WI38 (cell line): ENCODE data around the gene OR5J2.
"Not testable (repeated sequence)": the region's sequence is repeated elsewhere in the genome, so short reads cannot be mapped to it uniquely, and the experiment has no call there.

Experiments used
- H3K4me3 ChIP-seq: 2 replicates; pipeline ENCODE4 v1.5.1; 2011; ENCODE audit warnings: low read depth, mild to moderate bottlenecking, control low read depth, low read length
- CTCF ChIP-seq: IDR thresholded peaks from 2 replicates; pipeline ENCODE4 v1.5.1; 2012; ENCODE audit warnings: low read depth, mild to moderate bottlenecking, control low read depth, low read length

The OR5J2 gene

GRCh38 chr11:56172256-56172830 is 4.1 kb upstream of the OR5J2 start:
- H3K4me3 ChIP-seq: no peak overlapping the region
- TF ChIP-seq CTCF: no peak

GRCh38 chr11:56183459-56183858 is 7.0 kb downstream of the OR5J2 start:
- no peak for TF ChIP-seq CTCF
- H3K4me3 ChIP-seq: no peak overlapping the region

- no peak overlapping the region for H3K4me3 ChIP-seq
- no peak for TF ChIP-seq CTCF
These were observed 12.2 kb downstream of the OR5J2 start for GRCh38 chr11:56188602-56189001.

- TF ChIP-seq CTCF: no peak
These were observed 20.3 kb downstream of the OR5J2 start for GRCh38 chr11:56196705-56197104.

GRCh38 chr11:56197367-56197766 is 20.9 kb downstream of the OR5J2 start:
- TF ChIP-seq CTCF: no peak
- no peak overlapping the region for H3K4me3 ChIP-seq

More at GRCh38 chr11:56196705-56197104, 20.3 kb downstream of the OR5J2 start:
- no peak overlapping the region for H3K4me3 ChIP-seq

- no peak for TF ChIP-seq CTCF
- no peak overlapping the region for H3K4me3 ChIP-seq
These were observed 31.4 kb downstream of the OR5J2 start for GRCh38 chr11:56207790-56208189.

- TF ChIP-seq CTCF: no peak
- H3K4me3 ChIP-seq: no peak overlapping the region
These were observed 38.1 kb downstream of the OR5J2 start for GRCh38 chr11:56214537-56214936.

GRCh38 chr11:56219735-56220134 is 43.3 kb downstream of the OR5J2 start:
- H3K4me3 ChIP-seq: not testable (repeated sequence)
